Measurements from ENCODE around the gene SLC51B. TPM values are rescaled to one million over a fixed set of nuclear protein-coding genes. Genes with fewer than 3 reads are reported as not detected.

SLC51B gene
- total and polyA plus RNA-seq, 2 of the 4 experiments (the other 2 are of a cell fraction), result not detected

DNA sequence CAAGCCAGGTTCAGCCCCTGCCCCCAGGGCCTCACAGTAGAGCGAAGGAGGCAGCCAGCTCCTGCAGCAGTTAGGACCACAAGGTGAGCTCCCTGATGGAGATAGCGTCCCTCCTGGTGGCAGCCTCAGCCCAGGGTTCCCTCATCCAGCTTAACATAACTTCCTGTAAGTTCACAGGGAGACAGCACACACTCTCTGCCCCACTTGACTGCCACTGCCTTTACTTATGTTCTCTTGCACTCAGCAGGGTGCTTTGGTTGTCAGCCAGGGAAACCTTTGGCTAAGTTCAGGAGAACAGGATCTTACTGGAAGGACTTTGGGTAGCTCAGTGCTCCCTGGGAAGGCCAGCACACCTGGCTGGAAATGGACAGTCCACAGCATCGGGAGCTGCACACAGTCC, 42.2 kb downstream of the SLC51B start:
- H3K4me2 ChIP-seq (ENCODE audit: low read depth, low read length), result no peak overlapping the region
- peaks cover 37% of the 10 kb centered on the region for H3K4me1 ChIP-seq (ENCODE audit: control insufficient read depth, insufficient read depth, low read length)
- H3K23ac ChIP-seq (ENCODE audit: low read depth, low read length), result no peak overlapping the region
- dilution Hi-C loops (cut with HindIII; ENCODE audit: low sequenced_read_pairs, unreplicated experiment), result no loop called here
- ATAC-seq (ENCODE audit: low read depth) (no peak), DNase-seq (no peak)
- TF ChIP-seq RAD21 (IDR thresholded peaks at IDR 0.05; ENCODE audit: low read length) (no peak), SMC3 (IDR thresholded peaks at IDR 0.05; ENCODE audit: low read depth, low read length) (no peak), MAZ (IDR thresholded peaks at IDR 0.05; ENCODE audit: borderline replicate concordance, low read depth, low read length) (no peak), MAFK (IDR thresholded peaks at IDR 0.05; ENCODE audit: low read depth, low read length) (no peak), CEBPB (IDR thresholded peaks at IDR 0.05; ENCODE audit: low read depth, low read length) (no peak), RCOR1 (IDR thresholded peaks at IDR 0.05; ENCODE audit: insufficient replicate concordance, low read length) (no peak), CHD1 (IDR thresholded peaks at IDR 0.05; ENCODE audit: low read depth, low read length) (no peak)
- ChIA-PET CTCF (interaction anchor here (0.8 to 1.2 kb wide), 4 partner anchors 14 to 53 kb away, joined by 3 to 4 read pairs (median 3); no protein-coding TSS in a partner anchor), POLR2A (ENCODE audit: unreplicated experiment) (no interaction called here)
- H4K91ac ChIP-seq (ENCODE audit: insufficient read depth, low read depth, low read length), result no peak overlapping the region
- no peak overlapping the region for H3K18ac ChIP-seq (ENCODE audit: low read depth, low read length)
- no peak overlapping the region for H3K4me3 ChIP-seq (ENCODE audit: insufficient read depth, low read depth, low read length)
- H2AK5ac ChIP-seq (ENCODE audit: low read depth, low read length), result 0 out of 2 replicates have a peak overlapping the region, but pooled peaks have one; percentile 2
- no peaks in the 10 kb centered on the region for H3K79me1 ChIP-seq (ENCODE audit: low read depth in 1 of 2, low read length in 2 of 2)
- H4K20me1 ChIP-seq (ENCODE audit: insufficient read depth, low read length), result no peaks in the 10 kb centered on the region; the same call in 1 of the 2 replicates
- in situ Hi-C loops (cut with MboI; ENCODE audit: low sequenced_read_pairs), result loop anchor here (5.0 to 10.0 kb wide), 2 partner anchors 35 to 53 kb away; no protein-coding TSS in a partner anchor
- no peak overlapping the region for H2AK9ac ChIP-seq (replicated peaks; ENCODE audit: low read depth, low read length, poor library complexity)
- no CpG with 5 or more reads among the region's 3 CpGs for WGBS, 2 experiments (ENCODE audit: extremely low coverage in 2 of 2, insufficient read length in 1 of 2)
- H3K56ac ChIP-seq (ENCODE audit: extremely low read depth, insufficient read depth, low read length), result no peak overlapping the region
- H2BK120ac ChIP-seq (ENCODE audit: low read depth, low read length), result no peak overlapping the region
- H3K9ac ChIP-seq (ENCODE audit: low read depth, low read length), result no peak overlapping the region
- H2BK5ac ChIP-seq (ENCODE audit: low read depth, low read length, poor library complexity, severe bottlenecking), result no peak overlapping the region
- H3K9me3 ChIP-seq (ENCODE audit: control insufficient read depth, insufficient read depth, low read length), result no peaks in the 10 kb centered on the region
- no peak overlapping the region for H4K5ac ChIP-seq (ENCODE audit: low read depth, low read length)
- no peaks in the 10 kb centered on the region for H3K9me1 ChIP-seq (ENCODE audit: insufficient read depth, low read length)
- intact Hi-C loops (cut with micrococcal nuclease), result no loop called here
- H4K8ac ChIP-seq (ENCODE audit: low read depth in 2 of 2, low read length in 2 of 2), result no peak overlapping the region
- BruUV-seq (replicated peaks), result no TSS peak
- no peak overlapping the region for H3K27ac ChIP-seq (ENCODE audit: insufficient read depth, low read length)
- H2BK15ac ChIP-seq (ENCODE audit: low read depth, low read length), result no peak overlapping the region
- H2BK20ac ChIP-seq (ENCODE audit: low read depth, low read length), result no peak overlapping the region
- no peak overlapping the region for H2AFZ ChIP-seq (replicated peaks; ENCODE audit: low read length, poor library complexity)
- H3K36me3 ChIP-seq (ENCODE audit: control insufficient read depth, insufficient read depth, low read length), result no peaks in the 10 kb centered on the region
- no peak overlapping the region for H3K14ac ChIP-seq (replicated peaks; ENCODE audit: low read depth, low read length)
- no peak overlapping the region for H3K4ac ChIP-seq (ENCODE audit: low read depth, low read length)
- H3K27me3 ChIP-seq (ENCODE audit: control insufficient read depth, insufficient read depth, low read length), result peaks cover 28% of the 10 kb centered on the region

All from IMR-90 (cell line).